Coronary artery (tissue), 2 donors: Measurements from ENCODE around the gene DYRK4.

ENCODE experiments used
- DNase-seq: peaks from one replicate; pipeline ENCODE4 v3.0.0-alpha.2; 2017; ENCODE audit warnings: low spot score
- H3K27ac ChIP-seq, 2 donors: fragments of 200-600 bp; sonication (generic); one replicate each; pipeline ENCODE4 v1.5.1; 2016 to 2019
- H3K4me3 ChIP-seq: fragments of 200-600 bp; sonication (generic); 2 replicates; pipeline ENCODE4 v1.5.1; 2016; ENCODE audit warnings: mild to moderate bottlenecking, moderate library complexity
- TF ChIP-seq, protein P1 (sequence below): fragments of 200-600 bp; sonication (generic); IDR thresholded peaks from one replicate; pipeline ENCODE4 v1.5.1; 2019; ENCODE audit warnings: antibody characterized with exemption

DYRK4 gene

DNA sequence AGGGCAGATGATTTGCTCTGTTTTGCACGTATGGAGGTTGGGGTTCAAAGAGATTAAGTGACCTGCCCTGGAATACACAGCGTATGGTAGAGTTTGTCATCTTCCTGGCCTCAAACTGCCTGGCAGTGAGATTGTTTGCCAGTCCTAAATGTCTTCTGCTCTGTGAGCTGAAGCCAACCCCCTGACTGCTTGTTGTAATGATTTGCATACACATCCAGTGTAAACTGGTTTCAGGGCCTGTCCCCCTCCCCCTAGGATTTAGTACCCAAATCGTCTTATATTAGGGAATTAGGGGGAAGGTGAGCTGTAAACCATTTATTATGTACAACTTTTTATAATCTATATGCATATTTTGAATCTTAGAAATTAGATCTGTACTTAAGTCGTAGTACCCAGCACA, 48.5 kb downstream of the DYRK4 start:
- DNase-seq = no peak
- Histone ChIP-seq H3K4me3 (no peak overlapping the region), H3K27ac (no peak overlapping the region)
- TF ChIP-seq, protein P1, sequence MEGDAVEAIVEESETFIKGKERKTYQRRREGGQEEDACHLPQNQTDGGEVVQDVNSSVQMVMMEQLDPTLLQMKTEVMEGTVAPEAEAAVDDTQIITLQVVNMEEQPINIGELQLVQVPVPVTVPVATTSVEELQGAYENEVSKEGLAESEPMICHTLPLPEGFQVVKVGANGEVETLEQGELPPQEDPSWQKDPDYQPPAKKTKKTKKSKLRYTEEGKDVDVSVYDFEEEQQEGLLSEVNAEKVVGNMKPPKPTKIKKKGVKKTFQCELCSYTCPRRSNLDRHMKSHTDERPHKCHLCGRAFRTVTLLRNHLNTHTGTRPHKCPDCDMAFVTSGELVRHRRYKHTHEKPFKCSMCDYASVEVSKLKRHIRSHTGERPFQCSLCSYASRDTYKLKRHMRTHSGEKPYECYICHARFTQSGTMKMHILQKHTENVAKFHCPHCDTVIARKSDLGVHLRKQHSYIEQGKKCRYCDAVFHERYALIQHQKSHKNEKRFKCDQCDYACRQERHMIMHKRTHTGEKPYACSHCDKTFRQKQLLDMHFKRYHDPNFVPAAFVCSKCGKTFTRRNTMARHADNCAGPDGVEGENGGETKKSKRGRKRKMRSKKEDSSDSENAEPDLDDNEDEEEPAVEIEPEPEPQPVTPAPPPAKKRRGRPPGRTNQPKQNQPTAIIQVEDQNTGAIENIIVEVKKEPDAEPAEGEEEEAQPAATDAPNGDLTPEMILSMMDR = no peak

DNA sequence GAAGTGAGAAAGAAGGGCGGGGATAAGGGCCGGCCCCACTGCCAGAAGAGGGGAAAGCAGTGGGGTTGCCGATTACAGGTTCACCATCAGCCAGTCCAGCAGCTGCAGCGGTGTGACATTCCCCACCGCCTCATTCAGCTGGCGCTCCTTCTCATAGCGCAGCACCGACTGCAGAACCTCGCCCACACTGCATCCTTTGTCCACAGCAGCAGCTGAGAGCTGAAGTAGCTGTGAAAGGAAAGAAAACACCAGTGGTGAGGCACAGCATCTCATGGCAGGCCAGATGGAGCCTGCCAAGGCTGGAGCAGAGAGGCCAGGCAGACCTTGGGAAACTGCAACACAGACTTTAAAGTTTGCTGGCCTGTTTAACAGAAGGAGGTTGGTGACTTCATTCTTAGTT, 53.7 kb downstream of the DYRK4 start:
- no peak for DNase-seq
- no peak overlapping the region for H3K4me3 ChIP-seq
- H3K27ac ChIP-seq = no peak overlapping the region
- TF ChIP-seq, protein P1 = no peak

GRCh38 chr12:4621511-4621910, 59.5 kb downstream of the DYRK4 start:
- TF ChIP-seq, protein P1 = no peak
- Histone ChIP-seq H3K4me3 (no peak overlapping the region), H3K27ac (no peak overlapping the region)
- DNase-seq = no peak

- DNase-seq = no peak
- H3K27ac ChIP-seq = no peak overlapping the region
- TF ChIP-seq, protein P1 = no peak
- H3K4me3 ChIP-seq = no peak overlapping the region
Observed at GRCh38 chr12:4626543-4626942, 64.5 kb downstream of the DYRK4 start.

GRCh38 chr12:4628406-4628805, 66.4 kb downstream of the DYRK4 start:
- H3K4me3 ChIP-seq = no peak overlapping the region
- DNase-seq = no peak
- TF ChIP-seq, protein P1 = no peak
- no peak overlapping the region for H3K27ac ChIP-seq

GRCh38 chr12:4630262-4630661, 68.3 kb downstream of the DYRK4 start:
- Histone ChIP-seq H3K4me3 (no peak overlapping the region), H3K27ac (no peak overlapping the region)
- TF ChIP-seq, protein P1 = no peak
- DNase-seq = no peak

GRCh38 chr12:4643747-4644146, 81.7 kb downstream of the DYRK4 start:
- no peak overlapping the region for H3K4me3 ChIP-seq
- no peak for DNase-seq
- no peak overlapping the region for H3K27ac ChIP-seq
- TF ChIP-seq, protein P1 = no peak
